HG02571 (cell line): ENCODE measurements around the gene DNAL4.

Experiments used
- ATAC-seq: cut with Tn5 transposase; IDR thresholded peaks from one replicate; pipeline ENCODE4 v1.9.1; 2021; ENCODE audit warnings: mild to moderate bottlenecking, moderate library complexity; ENCODE audit not compliant: unreplicated experiment

DNAL4 gene

GRCh38 chr22:38788021-38788816 lies 5.7 kb downstream of the DNAL4 start:
- ATAC-seq, result no peak

GRCh38 chr22:38786631-38787030 lies 7.3 kb downstream of the DNAL4 start:
- no peak for ATAC-seq

GRCh38 chr22:38784856-38785255 lies 9.1 kb downstream of the DNAL4 start:
- no peak for ATAC-seq

GRCh38 chr22:38784035-38784434 lies 9.9 kb downstream of the DNAL4 start:
- no peak for ATAC-seq

- no peak for ATAC-seq
Measured at GRCh38 chr22:38783095-38783615, 10.8 kb downstream of the DNAL4 start.

GRCh38 chr22:38782402-38783094 lies 11.4 kb downstream of the DNAL4 start:
- no peak for ATAC-seq

GRCh38 chr22:38781033-38781432 lies 12.9 kb downstream of the DNAL4 start:
- ATAC-seq, result no peak

- no peak for ATAC-seq
Measured at GRCh38 chr22:38777087-38777671, 16.8 kb downstream of the DNAL4 start.

GRCh38 chr22:38776086-38776485 lies 17.9 kb downstream of the DNAL4 start:
- no peak for ATAC-seq

- no peak for ATAC-seq
Measured at GRCh38 chr22:38775656-38776055, 18.3 kb downstream of the DNAL4 start.

- ATAC-seq, result no peak
Measured at GRCh38 chr22:38774496-38775166, 19.3 kb downstream of the DNAL4 start.

GRCh38 chr22:38773363-38773946 lies 20.5 kb downstream of the DNAL4 start:
- no peak for ATAC-seq

GRCh38 chr22:38772623-38772873 lies 21.4 kb downstream of the DNAL4 start:
- ATAC-seq, result no peak

- ATAC-seq, result no peak
Measured at GRCh38 chr22:38770257-38770949, 23.5 kb downstream of the DNAL4 start.

GRCh38 chr22:38768036-38768435 lies 25.9 kb downstream of the DNAL4 start:
- ATAC-seq, result no peak

GRCh38 chr22:38767313-38767712 lies 26.6 kb downstream of the DNAL4 start:
- no peak for ATAC-seq

GRCh38 chr22:38766076-38766777 lies 27.7 kb downstream of the DNAL4 start:
- ATAC-seq, result no peak

- no peak for ATAC-seq
Measured at GRCh38 chr22:38762551-38762983, 31.4 kb downstream of the DNAL4 start.

- ATAC-seq, result no peak
Measured at GRCh38 chr22:38761202-38762162, 32.5 kb downstream of the DNAL4 start.
